Measurements from ENCODE around the gene PRKN. TPM values are rescaled to one million over a fixed set of nuclear protein-coding genes. Genes with fewer than 3 reads are reported as not detected.

PRKN gene
- total and polyA plus RNA-seq, 2 experiments from 2014 or later = 0.10 to 0.84 TPM

GRCh38 chr6:162090734-162091133 is 636.8 kb downstream of the PRKN start:
- ATAC-seq (no peak), DNase-seq (ENCODE audit: low spot score) (no peak)
- no peak overlapping the region for H3K4me3 ChIP-seq
- no peaks in the 10 kb centered on the region for H3K4me1 ChIP-seq (ENCODE audit: insufficient read depth)
- H3K36me3 Mint-ChIP-seq (ENCODE audit: low read depth) = no peaks in the 10 kb centered on the region
- no peaks in the 10 kb centered on the region for H3K9me2 ChIP-seq (ENCODE audit: insufficient read depth)
- H3K27ac Mint-ChIP-seq = peak overlapping the region; percentile 34; the same call in 1 of the 2 replicates
- H3K27ac ChIP-seq (ENCODE audit: low read depth) = no peak overlapping the region
- H3K4me3 Mint-ChIP-seq = no peak overlapping the region
- H3F3A ChIP-seq (replicated peaks; ENCODE audit: low read depth) = no peaks in the 10 kb centered on the region
- H3K4me1 Mint-ChIP-seq = no peaks in the 10 kb centered on the region
- no peaks in the 10 kb centered on the region for H4K20me1 ChIP-seq (replicated peaks; ENCODE audit: insufficient read depth)
- TF ChIP-seq EZH2phosphoT487 (IDR thresholded peaks at IDR 0.05; ENCODE audit: unreplicated experiment) = no peak
- TF ChIP-seq STAT1 (IDR thresholded peaks at IDR 0.05; ENCODE audit: unreplicated experiment) = no peak
- no peak for TF ChIP-seq ZNF462 (CRISPR knock-in tag; IDR thresholded peaks at IDR 0.05)
- TF ChIP-seq REST (IDR thresholded peaks at IDR 0.05; ENCODE audit: unreplicated experiment) = no peak
- TF ChIP-seq POLR2AphosphoS5 (IDR thresholded peaks at IDR 0.05; ENCODE audit: low read depth) = no peak
- TF ChIP-seq JUNB (IDR thresholded peaks at IDR 0.05; ENCODE audit: unreplicated experiment) = no peak
- no peak for TF ChIP-seq ETS1 (IDR thresholded peaks at IDR 0.05)
- no peak for TF ChIP-seq ZNF331 (CRISPR knock-in tag; IDR thresholded peaks at IDR 0.05; ENCODE audit: low read depth)
- TF ChIP-seq CREB1 (CRISPR knock-in tag; IDR thresholded peaks at IDR 0.05; ENCODE audit: low read depth) = no peak
- no peak for TF ChIP-seq NANOG (IDR thresholded peaks at IDR 0.05; ENCODE audit: borderline replicate concordance)
- TF ChIP-seq ZNF114 (CRISPR knock-in tag; IDR thresholded peaks at IDR 0.05) = no peak
- no peak for TF ChIP-seq CTCF (conservative IDR thresholded peaks at IDR 0.05; ENCODE audit: low read depth in 2 of 2)
- TF ChIP-seq EZH2 (IDR thresholded peaks at IDR 0.05; ENCODE audit: low read depth, unreplicated experiment) = no peak
- H2AFZ ChIP-seq = no peak overlapping the region
- H3K9me3 Mint-ChIP-seq = no peaks in the 10 kb centered on the region
- no peaks in the 10 kb centered on the region for H3K36me3 ChIP-seq (ENCODE audit: insufficient read depth)
- H3K79me2 ChIP-seq (replicated peaks; ENCODE audit: insufficient read depth) = no peaks in the 10 kb centered on the region
- no peaks in the 10 kb centered on the region for H3K27me3 Mint-ChIP-seq (ENCODE audit: insufficient read depth, low read depth, poor library complexity)
- no peak overlapping the region for H3K4me2 ChIP-seq
- no peaks in the 10 kb centered on the region for H3K27me3 ChIP-seq (ENCODE audit: insufficient read depth)

All from GM23338 (cell line).